Natural killer cell (primary cell): ENCODE data around the gene ELMOD3. TPM values are rescaled to one million over a fixed set of nuclear protein-coding genes. Genes with fewer than 3 reads are reported as not detected.

Experiments
- ATAC-seq, 3 donors: fragments of 150-1000 bp in 2 of 3; fragments of 200-7000 bp in 1 of 3; cut with Tn5 transposase; 1 replicate in 1 of 3; 2 replicates in 2 of 3; pipeline ENCODE4 v1.10.0; 2021; ENCODE audit warnings: mild to moderate bottlenecking in 2 of 3, moderate library complexity in 2 of 3
- DNase-seq, 2 donors: peaks; one replicate each; pipeline versions ENCODE4 v3.0.0 to v3.0.0-alpha.2; 2013 to 2021; ENCODE audit warnings: mixed read lengths in 1 of 2
- H3K27ac ChIP-seq: one replicate; pipeline ENCODE4 v1.5.1; 2013; ENCODE audit warnings: mild to moderate bottlenecking, low read length
- H3K27me3 ChIP-seq: one replicate; pipeline ENCODE4 v1.6.1; 2013; ENCODE audit warnings: low read length; ENCODE audit not compliant: control insufficient read depth, insufficient read depth
- H3K36me3 ChIP-seq: one replicate; pipeline ENCODE4 v1.6.1; 2013; ENCODE audit warnings: low read length; ENCODE audit not compliant: control insufficient read depth, insufficient read depth
- H3K4me1 ChIP-seq: one replicate; pipeline ENCODE4 v1.6.1; 2013; ENCODE audit warnings: low read length; ENCODE audit not compliant: control insufficient read depth, insufficient read depth
- H3K4me3 ChIP-seq: one replicate; pipeline ENCODE4 v1.5.1; 2013; ENCODE audit warnings: low read length
- H3K9me3 ChIP-seq: one replicate; pipeline ENCODE4 v1.6.1; 2013; ENCODE audit warnings: low read length; ENCODE audit not compliant: control insufficient read depth, insufficient read depth
- H3K27ac Mint-ChIP-seq, 2 donors: one replicate each; pipeline ENCODE4 v1.8.0; 2022; ENCODE audit warnings: mild to moderate bottlenecking in 2 of 2, mixed read lengths in 2 of 2, moderate library complexity in 1 of 2
- H3K27me3 Mint-ChIP-seq, 2 donors: one replicate each; pipeline ENCODE4 v1.8.0; 2022; ENCODE audit warnings: low read depth in 2 of 2, mixed read lengths in 2 of 2
- H3K36me3 Mint-ChIP-seq: one replicate; pipeline ENCODE4 v1.8.0; 2022; ENCODE audit warnings: mixed read lengths
- H3K4me1 Mint-ChIP-seq, 2 donors: one replicate each; pipeline ENCODE4 v1.8.0; 2022; ENCODE audit warnings: mixed read lengths in 2 of 2
- H3K4me3 Mint-ChIP-seq: one replicate; pipeline ENCODE4 v1.8.0; 2022; ENCODE audit warnings: mild to moderate bottlenecking, moderate library complexity, mixed read lengths
- H3K9me3 Mint-ChIP-seq, 2 donors: one replicate each; pipeline ENCODE4 v1.8.0; 2022; ENCODE audit warnings: mixed read lengths in 2 of 2
- WGBS: methylation state at CpG from one replicate; pipeline ENCODE4 v1.1.7; 2013; ENCODE audit warnings: missing lambda C conversion rate; ENCODE audit not compliant: insufficient coverage; 5-methylcytosine and 5-hydroxymethylcytosine counted together
- intact Hi-C: fragments of 100-400 bp; cut with micrococcal nuclease; formaldehyde crosslinking; loops from one replicate; pipeline ENCODE4 v1.14.2; 2022
- total RNA-seq, 4 donors: library from RNA; stranded (reverse); fragments of 120-200 nt in 1 of 4; gene quantifications; one replicate each; pipeline versions ENCODE4 v1.2.3 to v1.2.4, GENCODE V29; 2013 to 2022
- TF ChIP-seq, protein P1 (sequence below): fragments of 200-600 bp; IDR thresholded peaks from one replicate; pipeline ENCODE4 v1.8.0; 2022; ENCODE audit warnings: antibody characterized with exemption

ELMOD3 gene
- total RNA-seq, 3 donors from 2014 or later (not counting 1 experiment from before 2014, with no cell fraction given): 22.4 to 33.9 (median 24.8) TPM

DNA sequence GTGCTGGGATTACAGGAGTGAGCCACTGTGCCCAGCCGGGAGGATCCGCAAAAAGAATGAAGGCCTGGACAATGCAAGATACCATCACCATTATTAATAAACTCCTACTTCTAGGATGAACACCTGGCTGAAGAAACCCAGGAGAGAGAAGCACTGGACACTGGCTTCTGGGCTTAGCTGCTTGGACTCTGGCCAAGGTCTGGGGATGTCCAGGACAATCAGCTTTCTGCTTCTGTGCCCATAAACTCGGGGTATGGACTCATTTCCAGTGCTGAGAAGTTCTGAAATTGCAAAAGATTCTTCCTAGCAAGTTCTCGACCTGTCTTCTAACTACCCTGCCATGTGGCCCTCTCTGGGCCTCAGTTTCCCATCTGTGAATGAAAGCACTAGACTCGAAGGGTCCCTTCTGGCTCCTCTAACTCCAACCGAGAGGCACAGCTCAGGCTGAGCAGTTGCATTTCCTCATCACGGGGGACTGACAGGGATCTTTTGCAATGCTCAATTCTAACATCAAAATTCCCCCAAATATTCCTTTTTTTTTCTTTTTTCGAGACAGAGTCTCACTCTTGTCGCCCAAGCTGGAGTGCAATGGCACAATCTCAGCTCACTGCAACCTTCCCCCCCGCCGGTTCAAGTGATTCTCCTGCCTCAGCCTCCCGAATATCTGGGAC lies 61.5 kb downstream of the ELMOD3 start:
- WGBS: 93% methylated on average over 12 of the region's 12 CpGs
- Histone ChIP-seq H3K4me3 (no peak overlapping the region), H3K27ac (no peak overlapping the region), H3K4me1 (peaks cover 65% of the 10 kb centered on the region), H3K27me3 (no peaks in the 10 kb centered on the region), H3K36me3 (no peaks in the 10 kb centered on the region), H3K9me3 (no peaks in the 10 kb centered on the region)
- Mint-ChIP-seq H3K4me3 (no peak overlapping the region), H3K27ac (peak overlapping the region in 1 of 2 donors; percentile 44), H3K27me3 (peaks cover 0 to 19% of the 10 kb centered on the region in 2 donors), H3K36me3 (no peaks in the 10 kb centered on the region), H3K4me1 (peaks cover 35 to 47% of the 10 kb centered on the region in 2 donors), H3K9me3 (no peaks in the 10 kb centered on the region)
- ATAC-seq (no peak), DNase-seq (no peak)
- intact Hi-C loops: no loop called here
- TF ChIP-seq, protein P1, sequence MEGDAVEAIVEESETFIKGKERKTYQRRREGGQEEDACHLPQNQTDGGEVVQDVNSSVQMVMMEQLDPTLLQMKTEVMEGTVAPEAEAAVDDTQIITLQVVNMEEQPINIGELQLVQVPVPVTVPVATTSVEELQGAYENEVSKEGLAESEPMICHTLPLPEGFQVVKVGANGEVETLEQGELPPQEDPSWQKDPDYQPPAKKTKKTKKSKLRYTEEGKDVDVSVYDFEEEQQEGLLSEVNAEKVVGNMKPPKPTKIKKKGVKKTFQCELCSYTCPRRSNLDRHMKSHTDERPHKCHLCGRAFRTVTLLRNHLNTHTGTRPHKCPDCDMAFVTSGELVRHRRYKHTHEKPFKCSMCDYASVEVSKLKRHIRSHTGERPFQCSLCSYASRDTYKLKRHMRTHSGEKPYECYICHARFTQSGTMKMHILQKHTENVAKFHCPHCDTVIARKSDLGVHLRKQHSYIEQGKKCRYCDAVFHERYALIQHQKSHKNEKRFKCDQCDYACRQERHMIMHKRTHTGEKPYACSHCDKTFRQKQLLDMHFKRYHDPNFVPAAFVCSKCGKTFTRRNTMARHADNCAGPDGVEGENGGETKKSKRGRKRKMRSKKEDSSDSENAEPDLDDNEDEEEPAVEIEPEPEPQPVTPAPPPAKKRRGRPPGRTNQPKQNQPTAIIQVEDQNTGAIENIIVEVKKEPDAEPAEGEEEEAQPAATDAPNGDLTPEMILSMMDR: no peak

DNA sequence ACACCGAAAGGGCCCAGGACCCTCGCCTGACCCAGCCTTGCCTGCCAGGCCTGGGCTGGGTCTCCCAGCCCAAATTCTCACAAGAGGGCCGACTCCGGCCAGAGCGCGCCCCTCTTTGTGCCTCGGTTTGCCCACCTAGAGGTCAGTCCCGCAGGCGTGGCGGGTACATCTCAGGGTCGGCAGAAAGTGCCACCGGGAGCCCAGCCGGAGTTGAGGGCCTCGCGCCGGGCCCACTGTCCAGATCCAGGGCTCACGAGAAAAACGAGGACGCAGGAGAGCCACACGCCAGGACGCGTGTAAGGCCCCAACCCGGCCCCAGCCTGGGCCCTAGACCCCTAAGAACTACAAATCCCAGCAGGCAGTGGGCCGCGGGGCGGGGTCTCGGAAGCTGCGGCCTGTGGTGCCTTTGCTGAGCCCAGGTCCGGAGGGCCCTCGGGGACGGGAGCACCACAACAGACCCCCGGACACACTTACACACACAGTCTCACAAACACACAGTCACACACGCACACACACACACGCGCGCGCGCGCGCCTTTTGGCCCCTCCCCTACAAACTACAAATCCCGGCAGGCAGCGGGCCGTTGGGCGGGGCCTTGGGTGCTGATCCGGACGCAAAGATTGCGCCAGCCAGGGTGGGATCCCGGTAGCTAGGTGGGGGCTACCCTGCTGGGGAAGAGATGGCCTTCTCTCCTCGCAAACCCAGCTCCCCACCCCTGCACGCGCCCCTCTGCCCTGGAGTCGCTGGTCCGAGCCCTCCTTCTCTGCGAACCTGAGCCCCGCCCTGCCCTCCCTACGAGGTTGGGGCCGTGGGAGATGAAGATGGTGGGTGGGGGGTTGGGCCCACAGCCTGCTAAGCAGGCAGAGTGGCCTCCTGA lies 63.8 kb downstream of the ELMOD3 start, which contains the start of gene SH2D6:
Gene SH2D6, plus strand, starts transcription at position 583 of the 877 bp plus-strand sequence. CDS start 10,752 bp downstream, outside the sequence.
- Mint-ChIP-seq H3K4me1 (peaks cover 32 to 50% of the 10 kb centered on the region in 2 donors), H3K4me3 (peak within 1 kb of the TSS; percentile 98), H3K27me3 (peaks cover 0 to 12% of the 10 kb centered on the region in 2 donors), H3K36me3 (no peaks in the 10 kb centered on the region), H3K27ac (peak within 1 kb of the TSS; percentile 89 to 98), H3K9me3 (no peaks in the 10 kb centered on the region)
- DNase-seq: peak; percentile 77 to 88
- 19% methylated on average over 53 of the region's 57 CpGs for WGBS
- peaks cover 59% of the 10 kb centered on the region for H3K4me1 ChIP-seq
- no peaks in the 10 kb centered on the region for H3K9me3 ChIP-seq
- TF ChIP-seq, protein P1: no peak
- peak within 1 kb of the TSS; percentile 87 for H3K4me3 ChIP-seq
- no peaks in the 10 kb centered on the region for H3K27me3 ChIP-seq
- intact Hi-C loops: no loop called here
- peak within 1 kb of the TSS; percentile 90 for H3K27ac ChIP-seq
- H3K36me3 ChIP-seq: no peaks in the 10 kb centered on the region
- ATAC-seq: peak; percentile 83 to 90 (median 85)

DNA sequence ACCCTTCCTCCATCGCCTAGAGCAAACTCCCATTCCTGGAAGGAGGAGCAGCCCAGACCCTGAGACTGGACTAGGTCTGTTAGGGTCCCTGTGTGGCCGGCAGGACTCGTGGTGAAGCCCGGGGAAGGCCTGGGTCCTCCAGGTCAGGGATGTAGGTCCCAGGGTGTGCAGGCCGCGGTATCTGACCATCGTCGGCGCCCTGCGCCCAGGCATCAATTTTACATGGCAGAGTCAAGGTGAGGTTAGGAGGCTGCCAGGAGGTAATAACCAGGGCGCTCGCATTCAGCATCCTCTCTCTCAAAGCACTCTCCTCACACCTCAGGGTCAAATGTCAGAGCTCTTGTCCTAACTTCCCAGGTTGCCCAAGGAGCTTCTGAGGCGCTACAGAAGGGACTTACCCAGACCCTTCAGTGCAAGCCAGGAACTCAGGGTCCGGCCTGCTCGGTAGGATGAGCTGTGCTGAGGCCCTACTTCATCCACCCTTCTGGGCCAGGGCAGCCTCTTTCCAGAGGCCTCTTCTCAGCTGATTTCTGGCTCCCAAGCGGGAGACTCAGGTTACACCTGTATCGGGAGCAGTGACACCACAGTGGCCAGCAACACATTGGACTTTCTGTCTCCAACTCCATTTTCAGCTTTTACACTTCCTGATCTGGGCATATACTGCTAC lies 64.6 kb downstream of the ELMOD3 start:
- Histone ChIP-seq H3K27ac (peak overlapping the region; percentile 90), H3K4me1 (peaks cover 51% of the 10 kb centered on the region), H3K27me3 (no peaks in the 10 kb centered on the region), H3K36me3 (no peaks in the 10 kb centered on the region), H3K4me3 (peak overlapping the region; percentile 87), H3K9me3 (no peaks in the 10 kb centered on the region)
- Mint-ChIP-seq H3K9me3 (no peaks in the 10 kb centered on the region), H3K4me3 (peak overlapping the region; percentile 65), H3K27me3 (peaks cover 0 to 7% of the 10 kb centered on the region in 2 donors), H3K27ac (peak overlapping the region; percentile 89 to 98), H3K36me3 (no peaks in the 10 kb centered on the region), H3K4me1 (peaks cover 28 to 42% of the 10 kb centered on the region in 2 donors)
- no peak for ATAC-seq
- 76% methylated on average over 17 of the region's 17 CpGs for WGBS
- intact Hi-C loops: no loop called here
- DNase-seq: no peak
- TF ChIP-seq, protein P1: no peak
